Panc1 (cell line): ENCODE results near the gene RBCK1. TPM values are rescaled to one million over a fixed set of nuclear protein-coding genes. Genes with fewer than 3 reads are reported as not detected.

Source experiments
- ATAC-seq: fragments of 200-7000 bp; cut with Tn5 transposase; 2 replicates; pipeline ENCODE4 v1.9.1; 2020; ENCODE audit warnings: mild to moderate bottlenecking, moderate library complexity
- BruUV-seq: library from RNA; stranded (reverse); fragments of 400-500 nt; replicated peaks from 2 replicates; lab custom pipeline; 2021; lab: Mats Ljungman, UMichigan
- CTCF ChIA-PET: fragments of 300-600 bp; sonication (Branson Sonifier 250); formaldehyde crosslinking; loops from one replicate; lab custom pipeline; 2022; ENCODE audit warnings: antibody characterized with exemption; lab: Charles Lee
- POLR2A ChIA-PET: fragments of 300-600 bp; sonication (Branson Sonifier 250); formaldehyde crosslinking; loops from one replicate; lab custom pipeline; 2022; ENCODE audit warnings: antibody characterized with exemption; lab: Charles Lee
- DNase-seq: peaks from one replicate; pipeline ENCODE4 v3.0.0-alpha.2; 2010; ENCODE audit warnings: low read depth, low spot score
- H3K27ac ChIP-seq: 2 replicates; pipeline ENCODE4 v1.5.1; 2011; ENCODE audit warnings: mild to moderate bottlenecking, low read length, inconsistent platforms
- H3K27me3 ChIP-seq: fragments of 200-500 bp; sonication (Bioruptor generic); 2 replicates; pipeline ENCODE4 v1.6.0; 2014; ENCODE audit warnings: low read length, inconsistent platforms; ENCODE audit not compliant: control insufficient read depth, insufficient read depth
- H3K36me3 ChIP-seq: fragments of 200-500 bp; sonication (Bioruptor generic); 2 replicates; pipeline ENCODE4 v1.5.1; 2014; ENCODE audit warnings: inconsistent platforms, mild to moderate bottlenecking, low read length, moderate library complexity; ENCODE audit not compliant: control insufficient read depth, insufficient read depth
- H3K4me1 ChIP-seq: 2 replicates; pipeline ENCODE4 v1.5.1; 2011; ENCODE audit warnings: inconsistent platforms, mild to moderate bottlenecking, low read length, moderate library complexity; ENCODE audit not compliant: control insufficient read depth, insufficient read depth
- H3K4me3 ChIP-seq, 2 experiments: 2 replicates each; pipeline ENCODE4 v1.5.1; 2011 to 2012; ENCODE audit warnings: low read depth in 2 of 2, low read length in 2 of 2, mild to moderate bottlenecking in 2 of 2, inconsistent platforms in 1 of 2, moderate library complexity in 1 of 2
- H3K9me3 ChIP-seq: fragments of 200-500 bp; sonication (Bioruptor generic); 2 replicates; pipeline ENCODE4 v1.5.1; 2014; ENCODE audit warnings: low read depth, mild to moderate bottlenecking, inconsistent platforms, low read length, moderate library complexity; ENCODE audit not compliant: control insufficient read depth, insufficient read depth
- CTCF ChIP-seq: fragments of 450-650 bp; IDR thresholded peaks from 2 replicates; pipeline ENCODE4 v1.5.1; 2017; ENCODE audit warnings: mild to moderate bottlenecking
- POLR2AphosphoS5 ChIP-seq: IDR thresholded peaks from 2 replicates; pipeline ENCODE4 v1.6.1; 2012; ENCODE audit warnings: mild to moderate bottlenecking, low read depth, low read length, moderate library complexity
- REST ChIP-seq, 2 experiments: IDR thresholded peaks; 2 replicates each; pipeline ENCODE4 v1.6.1; 2011 to 2012; ENCODE audit warnings: low read depth in 2 of 2, control low read depth in 1 of 2, low read length in 1 of 2, mild to moderate bottlenecking in 1 of 2, moderate library complexity in 1 of 2; ENCODE audit not compliant: insufficient read depth in 1 of 2
- SIN3A ChIP-seq: IDR thresholded peaks from 2 replicates; pipeline ENCODE4 v1.6.1; 2012; ENCODE audit warnings: low read depth, mild to moderate bottlenecking, low read length, moderate library complexity, borderline replicate concordance; ENCODE audit not compliant: insufficient read depth
- TCF7L2 ChIP-seq: IDR thresholded peaks from 2 replicates; pipeline ENCODE4 v1.6.1; 2011; ENCODE audit warnings: mild to moderate bottlenecking, low read depth, low read length, inconsistent platforms
- in situ Hi-C: cut with HindIII; loops from 2 replicates; pipeline ENCODE4 v1.10.0; 2016; ENCODE audit warnings: low sequenced_read_pairs, low pct_unique_long_range_greater_than_20kb
- intact Hi-C: fragments of 100-400 bp; cut with micrococcal nuclease; formaldehyde crosslinking; loops from one replicate; pipeline ENCODE4 v1.10.0; 2022; ENCODE audit not compliant: unreplicated experiment
- total RNA-seq: library from RNA; stranded (reverse); gene quantifications from one replicate; pipeline ENCODE4 v1.2.1, GENCODE V29; 2021; ENCODE audit not compliant: unreplicated experiment

Gene RBCK1
- total RNA-seq, 1 experiment from 2014 or later = 97.1 TPM

GRCh38 chr20:417801-418342 lies 9.8 kb downstream of the RBCK1 start:
- POLR2A ChIA-PET = no interaction called here
- CTCF ChIA-PET = no interaction called here

GRCh38 chr20:418858-419365 lies 10.8 kb downstream of the RBCK1 start:
- peaks cover 6% of the 10 kb centered on the region; the same call in 1 of the 2 replicates for H3K36me3 ChIP-seq
- no peak for TF ChIP-seq TCF7L2
- TF ChIP-seq POLR2AphosphoS5 = no peak
- TF ChIP-seq SIN3A = no peak
- TF ChIP-seq REST (IDR thresholded peaks at IDR 0.05; ENCODE audit: insufficient read depth in 1 of 2, low read depth in 2 of 2, low read length in 1 of 2) = no peak
- no peak for TF ChIP-seq CTCF
- in situ Hi-C loops (no loop called here), intact Hi-C loops (no loop called here)
- peaks cover 13% of the 10 kb centered on the region; the same call in 1 of the 2 replicates for H3K4me1 ChIP-seq
- no peak overlapping the region for H3K4me3 ChIP-seq
- no peaks in the 10 kb centered on the region for H3K9me3 ChIP-seq
- H3K27me3 ChIP-seq = no peaks in the 10 kb centered on the region
- DNase-seq = no peak
- ChIA-PET CTCF (no interaction called here), POLR2A (no interaction called here)
- no TSS peak for BruUV-seq
- H3K27ac ChIP-seq = no peak overlapping the region
- no peak for ATAC-seq

More at GRCh38 chr20:417801-418342, 9.8 kb downstream of the RBCK1 start:
- peaks cover 6% of the 10 kb centered on the region; the same call in 1 of the 2 replicates for H3K36me3 ChIP-seq
- in situ Hi-C loops = no loop called here
- intact Hi-C loops = no loop called here
- no peak for TF ChIP-seq POLR2AphosphoS5
- TF ChIP-seq SIN3A = no peak
- no peak for TF ChIP-seq REST (IDR thresholded peaks at IDR 0.05; ENCODE audit: insufficient read depth in 1 of 2, low read depth in 2 of 2, low read length in 1 of 2)
- TF ChIP-seq TCF7L2 = no peak
- no peak for TF ChIP-seq CTCF
- no peaks in the 10 kb centered on the region for H3K27me3 ChIP-seq
- no peaks in the 10 kb centered on the region for H3K9me3 ChIP-seq
- no peak overlapping the region for H3K4me3 ChIP-seq
- no TSS peak for BruUV-seq
- peaks cover 13% of the 10 kb centered on the region; the same call in 1 of the 2 replicates for H3K4me1 ChIP-seq
- H3K27ac ChIP-seq = no peak overlapping the region
- DNase-seq (no peak), ATAC-seq (no peak)
